ENCODE results near the gene EPB41L4A. TPM values are rescaled to one million over a fixed set of nuclear protein-coding genes. Genes with fewer than 3 reads are reported as not detected.
"Not testable (repeated sequence)": the region's sequence is repeated elsewhere in the genome, so short reads cannot be mapped to it uniquely, and the experiment has no call there.

Gene EPB41L4A
- polyA plus RNA-seq, 4 donors, result 0.67 to 11.5 (median 2.9) TPM

DNA sequence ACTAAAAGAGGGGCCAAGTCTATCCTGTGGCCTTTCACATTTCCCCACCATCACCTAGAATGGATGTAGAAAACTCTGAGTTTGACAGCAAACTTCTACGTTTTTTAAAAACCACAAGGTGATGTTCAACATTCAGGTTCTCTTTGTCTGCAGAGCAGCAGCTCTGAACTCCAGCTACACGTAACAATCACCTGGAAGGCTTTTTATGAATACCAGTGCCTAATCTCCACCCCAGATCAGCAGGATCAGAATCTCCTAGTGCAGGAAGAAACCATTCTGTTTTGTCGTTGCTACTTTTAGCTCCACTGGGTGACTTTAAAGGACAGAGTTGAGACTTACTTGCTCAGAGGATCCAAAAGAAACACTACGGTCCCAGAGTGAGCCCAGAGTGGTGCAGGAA is 44.3 kb downstream of the EPB41L4A start:
- 64 to 71% (median 69%) methylated on average over 4 of the region's 4 CpGs for WGBS, 3 donors
- no peaks in the 10 kb centered on the region for H3K9me3 ChIP-seq (ENCODE audit: control insufficient read depth in 2 of 2, insufficient read depth in 1 of 2, low read depth in 1 of 2, low read length in 1 of 2)
- no peak for FAIRE-seq
- H3K4me3 ChIP-seq (ENCODE audit: low read depth in 1 of 3, low read length in 3 of 3), result no peak overlapping the region
- H3K27ac ChIP-seq (ENCODE audit: low read depth in 1 of 3, low read length in 2 of 3), result no peak overlapping the region
- no peak for DNase-seq
- H3K27me3 ChIP-seq (ENCODE audit: control insufficient read depth in 3 of 3, insufficient read depth in 3 of 3, low read length in 3 of 3), result no peaks in the 10 kb centered on the region
- no peaks in the 10 kb centered on the region for H3K36me3 ChIP-seq (ENCODE audit: control insufficient read depth in 3 of 3, insufficient read depth in 2 of 3, low read depth in 1 of 3, low read length in 3 of 3)
- no peaks in the 10 kb centered on the region for H3K4me1 ChIP-seq (ENCODE audit: control insufficient read depth in 3 of 3, insufficient read depth in 2 of 3, low read depth in 1 of 3, low read length in 2 of 3)

DNA sequence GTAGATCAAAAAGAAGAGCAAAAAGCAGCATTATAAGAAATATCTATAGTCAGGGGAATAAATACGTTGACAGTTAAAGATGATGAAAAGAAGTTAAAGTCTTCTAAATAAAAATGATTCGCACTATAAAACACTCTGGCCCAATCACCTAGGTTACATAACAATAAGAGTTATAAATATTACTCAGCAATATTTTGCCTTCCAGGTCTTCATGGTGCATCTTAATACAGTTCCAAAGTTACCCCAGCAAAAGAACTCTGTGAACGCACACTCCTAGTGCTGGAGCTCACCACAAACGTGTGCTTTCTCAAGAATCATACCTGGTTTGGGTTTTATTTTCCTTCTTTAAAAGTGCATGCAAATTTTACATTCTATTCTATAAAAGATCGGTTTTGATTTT is 44.7 kb downstream of the EPB41L4A start:
- Histone ChIP-seq H3K36me3 (ENCODE audit: control insufficient read depth in 3 of 3, insufficient read depth in 2 of 3, low read depth in 1 of 3, low read length in 3 of 3) (no peaks in the 10 kb centered on the region), H3K9me3 (ENCODE audit: control insufficient read depth in 2 of 2, insufficient read depth in 1 of 2, low read depth in 1 of 2, low read length in 1 of 2) (no peaks in the 10 kb centered on the region), H3K4me1 (ENCODE audit: control insufficient read depth in 3 of 3, insufficient read depth in 2 of 3, low read depth in 1 of 3, low read length in 2 of 3) (no peaks in the 10 kb centered on the region), H3K27ac (ENCODE audit: low read depth in 1 of 3, low read length in 2 of 3) (no peak overlapping the region), H3K4me3 (ENCODE audit: low read depth in 1 of 3, low read length in 3 of 3) (no peak overlapping the region), H3K27me3 (ENCODE audit: control insufficient read depth in 3 of 3, insufficient read depth in 3 of 3, low read length in 3 of 3) (no peaks in the 10 kb centered on the region)
- WGBS, 3 donors, result 77 to 85% (median 78%) methylated on average over 5 of the region's 5 CpGs
- DNase-seq (no peak), FAIRE-seq (no peak)

DNA sequence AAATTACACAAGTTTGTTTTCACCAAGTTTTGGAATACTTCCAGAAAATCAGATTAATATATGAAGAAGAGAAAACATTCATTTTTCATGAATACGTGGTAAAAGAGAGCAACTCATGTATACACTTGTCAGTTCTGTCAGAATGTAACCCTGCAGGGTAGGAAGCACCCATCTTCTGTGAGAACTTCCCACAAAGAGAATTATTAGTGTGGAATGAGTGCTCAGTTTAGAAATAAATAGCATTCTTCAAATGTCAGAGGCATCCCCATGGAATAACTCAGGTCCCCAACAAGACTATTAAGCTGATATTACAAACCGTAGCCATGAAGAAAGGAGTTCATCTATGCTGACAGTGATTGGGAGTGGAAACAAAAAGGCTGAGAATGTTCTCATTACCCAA is 45.2 kb downstream of the EPB41L4A start:
- WGBS, 3 donors, result 70 to 86% (median 84%) methylated on average over 2 of the region's 2 CpGs
- no peak for FAIRE-seq

DNA sequence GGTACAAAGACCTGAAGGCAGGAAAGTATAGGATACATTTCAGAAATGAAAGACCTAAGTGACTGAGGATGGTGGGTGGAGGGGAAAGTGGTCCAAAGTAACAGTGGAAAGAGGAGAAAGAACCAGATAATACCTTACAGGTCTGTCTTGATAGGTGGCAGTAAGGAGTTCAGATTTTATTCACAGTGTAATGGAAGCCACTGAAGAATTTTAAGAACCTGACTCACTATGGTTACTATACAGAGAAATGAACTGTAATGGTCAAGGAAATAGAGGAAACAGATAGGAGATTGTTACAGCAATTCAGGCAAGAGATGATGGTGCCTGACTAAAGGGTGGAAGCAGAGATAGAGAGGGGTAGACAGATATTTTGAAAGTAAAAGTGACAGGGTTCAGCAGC is 46.5 kb downstream of the EPB41L4A start:
- Histone ChIP-seq H3K27me3 (ENCODE audit: control insufficient read depth in 3 of 3, insufficient read depth in 3 of 3, low read length in 3 of 3) (no peaks in the 10 kb centered on the region), H3K27ac (ENCODE audit: low read depth in 1 of 3, low read length in 2 of 3) (no peak overlapping the region), H3K4me1 (ENCODE audit: control insufficient read depth in 3 of 3, insufficient read depth in 2 of 3, low read depth in 1 of 3, low read length in 2 of 3) (no peaks in the 10 kb centered on the region), H3K4me3 (ENCODE audit: low read depth in 1 of 3, low read length in 3 of 3) (no peak overlapping the region), H3K9me3 (ENCODE audit: control insufficient read depth in 2 of 2, insufficient read depth in 1 of 2, low read depth in 1 of 2, low read length in 1 of 2) (no peaks in the 10 kb centered on the region), H3K36me3 (ENCODE audit: control insufficient read depth in 3 of 3, insufficient read depth in 2 of 3, low read depth in 1 of 3, low read length in 3 of 3) (no peaks in the 10 kb centered on the region)
- FAIRE-seq (no peak), DNase-seq (no peak)

More for the DNA sequence above, 45.2 kb downstream of the EPB41L4A start:
- Histone ChIP-seq H3K27me3 (ENCODE audit: control insufficient read depth in 3 of 3, insufficient read depth in 3 of 3, low read length in 3 of 3) (no peaks in the 10 kb centered on the region), H3K4me1 (ENCODE audit: control insufficient read depth in 3 of 3, insufficient read depth in 2 of 3, low read depth in 1 of 3, low read length in 2 of 3) (no peaks in the 10 kb centered on the region), H3K27ac (ENCODE audit: low read depth in 1 of 3, low read length in 2 of 3) (no peak overlapping the region), H3K9me3 (ENCODE audit: control insufficient read depth in 2 of 2, insufficient read depth in 1 of 2, low read depth in 1 of 2, low read length in 1 of 2) (no peaks in the 10 kb centered on the region), H3K4me3 (ENCODE audit: low read depth in 1 of 3, low read length in 3 of 3) (no peak overlapping the region), H3K36me3 (ENCODE audit: control insufficient read depth in 3 of 3, insufficient read depth in 2 of 3, low read depth in 1 of 3, low read length in 3 of 3) (no peaks in the 10 kb centered on the region)
- DNase-seq, result no peak

DNA sequence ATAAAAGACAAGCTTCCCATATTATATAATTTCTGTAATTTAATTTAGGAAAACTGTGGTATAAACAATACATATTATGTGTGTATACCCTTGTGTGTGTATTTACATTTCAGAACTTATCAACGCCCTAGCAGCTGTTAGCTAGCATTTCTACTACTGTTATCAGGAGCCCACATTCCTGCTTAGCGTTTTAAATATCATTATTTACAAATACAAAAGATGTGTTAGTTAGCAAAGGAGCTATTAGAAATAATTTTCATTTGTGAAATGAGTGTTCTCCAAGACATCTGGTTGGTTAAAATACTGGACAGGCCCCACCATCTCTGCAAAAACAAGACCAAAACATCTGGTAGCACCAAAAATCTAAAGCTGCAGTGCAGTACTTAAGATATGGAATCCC is 48.0 kb downstream of the EPB41L4A start:
- H3K9me3 ChIP-seq (ENCODE audit: control insufficient read depth in 2 of 2, insufficient read depth in 1 of 2, low read depth in 1 of 2, low read length in 1 of 2), result no peaks in the 10 kb centered on the region
- no peaks in the 10 kb centered on the region for H3K36me3 ChIP-seq (ENCODE audit: control insufficient read depth in 3 of 3, insufficient read depth in 2 of 3, low read depth in 1 of 3, low read length in 3 of 3)
- DNase-seq (no peak), FAIRE-seq (no peak)
- no peak overlapping the region for H3K27ac ChIP-seq (ENCODE audit: low read depth in 1 of 3, low read length in 2 of 3)
- no peak overlapping the region for H3K4me3 ChIP-seq (ENCODE audit: low read depth in 1 of 3, low read length in 3 of 3)
- no peaks in the 10 kb centered on the region for H3K4me1 ChIP-seq (ENCODE audit: control insufficient read depth in 3 of 3, insufficient read depth in 2 of 3, low read depth in 1 of 3, low read length in 2 of 3)
- H3K27me3 ChIP-seq (ENCODE audit: control insufficient read depth in 3 of 3, insufficient read depth in 3 of 3, low read length in 3 of 3), result no peaks in the 10 kb centered on the region
- WGBS, 3 donors, result 33 to 59% (median 46%) methylated on average over 2 of the region's 2 CpGs

DNA sequence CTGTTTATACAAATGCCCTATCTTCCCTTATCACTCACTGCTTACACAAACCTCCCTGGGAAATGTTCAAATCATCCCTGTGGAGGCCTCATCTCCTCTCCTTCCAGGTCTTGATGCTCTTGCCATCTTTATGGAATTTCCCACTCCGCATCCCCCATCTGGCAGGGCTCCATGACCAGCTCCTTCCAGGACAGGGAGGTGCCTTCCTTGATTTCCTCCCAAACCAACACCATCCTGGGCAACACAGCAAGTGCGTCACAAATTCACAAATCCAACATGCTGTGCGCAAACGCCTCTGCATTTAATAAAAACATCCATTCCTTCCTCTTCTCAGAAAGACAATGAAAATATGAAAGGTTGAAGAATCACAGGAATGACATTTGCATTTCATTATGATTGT is 51.7 kb downstream of the EPB41L4A start:
- H3K36me3 ChIP-seq (ENCODE audit: control insufficient read depth in 3 of 3, insufficient read depth in 2 of 3, low read depth in 1 of 3, low read length in 3 of 3), result no peaks in the 10 kb centered on the region
- H3K27ac ChIP-seq (ENCODE audit: low read depth in 1 of 3, low read length in 2 of 3), result no peak overlapping the region
- no peaks in the 10 kb centered on the region for H3K9me3 ChIP-seq (ENCODE audit: control insufficient read depth in 2 of 2, insufficient read depth in 1 of 2, low read depth in 1 of 2, low read length in 1 of 2)
- 81 to 97% (median 92%) methylated on average over 4 of the region's 4 CpGs for WGBS, 3 donors
- no peaks in the 10 kb centered on the region for H3K27me3 ChIP-seq (ENCODE audit: control insufficient read depth in 3 of 3, insufficient read depth in 3 of 3, low read length in 3 of 3)
- DNase-seq (no peak), FAIRE-seq (no peak)
- H3K4me3 ChIP-seq (ENCODE audit: low read depth in 1 of 3, low read length in 3 of 3), result no peak overlapping the region
- H3K4me1 ChIP-seq (ENCODE audit: control insufficient read depth in 3 of 3, insufficient read depth in 2 of 3, low read depth in 1 of 3, low read length in 2 of 3), result no peaks in the 10 kb centered on the region

DNA sequence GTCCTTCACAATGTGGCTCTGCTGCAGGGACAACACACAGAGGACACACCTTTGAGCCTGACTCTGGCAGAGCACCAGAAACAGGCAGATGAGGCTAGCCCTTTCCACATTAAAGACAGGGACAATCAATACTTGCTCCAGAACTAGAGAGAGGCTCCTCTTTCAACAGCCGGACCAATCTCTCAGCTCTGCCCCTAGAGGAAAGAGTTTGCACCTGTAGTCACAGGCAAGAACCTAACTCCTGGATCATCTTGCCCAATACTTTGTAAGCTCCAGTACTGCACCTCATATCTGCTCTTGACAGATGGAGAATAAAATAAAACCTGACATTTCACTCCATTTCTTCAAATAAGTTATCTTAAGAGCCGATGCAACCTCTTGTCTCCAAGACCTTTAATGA is 52.1 kb downstream of the EPB41L4A start:
- no peak overlapping the region for H3K4me3 ChIP-seq (ENCODE audit: low read depth in 1 of 3, low read length in 3 of 3)
- FAIRE-seq, result no peak

DNA sequence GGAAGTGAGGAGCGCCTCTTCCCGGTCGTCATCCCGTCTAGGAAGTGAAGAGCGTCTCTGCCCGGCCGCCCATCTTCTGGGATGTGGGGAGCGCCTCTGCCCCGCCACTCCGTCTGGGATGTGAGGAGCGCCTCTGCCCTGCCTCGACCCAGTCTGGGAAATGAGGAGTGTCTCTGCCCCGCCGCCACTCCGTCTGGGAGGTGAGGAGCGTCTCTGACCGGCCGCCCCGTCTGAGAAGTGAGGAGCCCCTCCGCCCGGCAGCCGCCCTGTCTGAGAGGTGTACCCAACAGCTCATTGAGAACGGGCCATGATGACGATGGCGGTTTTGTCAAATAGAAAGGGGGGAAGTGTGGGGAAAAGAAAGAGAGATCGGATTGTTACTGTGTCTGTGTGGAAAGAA is 58.3 kb downstream of the EPB41L4A start:
- H3K4me1 ChIP-seq (ENCODE audit: control insufficient read depth in 3 of 3, insufficient read depth in 2 of 3, low read depth in 1 of 3, low read length in 2 of 3); FAIRE-seq; H3K27me3 ChIP-seq (ENCODE audit: control insufficient read depth in 3 of 3, insufficient read depth in 3 of 3, low read length in 3 of 3); DNase-seq; H3K9me3 ChIP-seq (ENCODE audit: control insufficient read depth in 2 of 2, insufficient read depth in 1 of 2, low read depth in 1 of 2, low read length in 1 of 2); H3K36me3 ChIP-seq (ENCODE audit: control insufficient read depth in 3 of 3, insufficient read depth in 2 of 3, low read depth in 1 of 3, low read length in 3 of 3); H3K4me3 ChIP-seq (ENCODE audit: low read depth in 1 of 3, low read length in 3 of 3); H3K27ac ChIP-seq (ENCODE audit: low read depth in 1 of 3, low read length in 2 of 3): not testable (repeated sequence)
- WGBS, 3 donors, result 79 to 95% (median 86%) methylated on average over 25 to 26 of the region's 26 CpGs

More for the DNA sequence above, 52.1 kb downstream of the EPB41L4A start:
- H3K27me3 ChIP-seq (ENCODE audit: control insufficient read depth in 3 of 3, insufficient read depth in 3 of 3, low read length in 3 of 3), result no peaks in the 10 kb centered on the region
- H3K36me3 ChIP-seq (ENCODE audit: control insufficient read depth in 3 of 3, insufficient read depth in 2 of 3, low read depth in 1 of 3, low read length in 3 of 3), result no peaks in the 10 kb centered on the region
- H3K27ac ChIP-seq (ENCODE audit: low read depth in 1 of 3, low read length in 2 of 3), result no peak overlapping the region
- 42 to 47% (median 45%) methylated on average over 2 of the region's 2 CpGs for WGBS, 3 donors
- H3K4me1 ChIP-seq (ENCODE audit: control insufficient read depth in 3 of 3, insufficient read depth in 2 of 3, low read depth in 1 of 3, low read length in 2 of 3), result no peaks in the 10 kb centered on the region
- peak in 1 of 2 donors; percentile 1 for DNase-seq
- no peaks in the 10 kb centered on the region for H3K9me3 ChIP-seq (ENCODE audit: control insufficient read depth in 2 of 2, insufficient read depth in 1 of 2, low read depth in 1 of 2, low read length in 1 of 2)

DNA sequence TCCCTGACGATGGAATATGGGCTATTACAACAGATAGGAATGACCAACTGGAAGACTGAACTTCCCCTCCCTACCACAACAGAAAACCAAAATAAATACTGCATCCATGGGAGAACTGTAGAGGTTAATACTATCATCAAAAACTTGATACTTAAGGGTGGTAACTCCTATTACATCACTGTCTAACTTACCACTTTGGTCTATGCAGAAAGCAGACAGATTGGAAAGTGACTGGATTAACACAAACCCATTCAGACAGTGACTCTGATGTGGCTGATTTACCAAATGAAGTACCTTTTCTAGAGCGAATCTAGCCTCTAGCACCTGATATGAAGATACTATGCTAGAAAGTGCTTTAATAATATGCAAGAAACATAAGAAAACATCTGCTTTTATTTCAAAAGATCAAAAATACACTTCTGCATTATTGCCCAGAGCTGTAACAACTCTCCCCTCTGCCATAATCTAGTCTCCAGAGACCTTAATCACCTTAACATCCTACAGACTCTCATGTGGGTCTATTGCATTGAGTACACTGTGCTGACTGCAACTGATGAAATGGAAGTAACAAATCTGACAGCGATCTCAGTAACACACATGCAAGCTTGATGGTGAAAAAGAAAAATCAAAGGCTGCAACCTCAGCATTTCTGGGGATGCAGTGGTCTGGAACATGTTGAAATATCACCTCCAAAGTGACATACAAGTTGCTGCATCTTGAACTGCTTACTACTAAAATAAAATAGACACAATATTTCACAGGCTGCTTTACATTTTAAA is 62.7 kb downstream of the EPB41L4A start:
- Histone ChIP-seq H3K36me3 (ENCODE audit: control insufficient read depth in 3 of 3, insufficient read depth in 2 of 3, low read depth in 1 of 3, low read length in 3 of 3) (no peaks in the 10 kb centered on the region), H3K27me3 (ENCODE audit: control insufficient read depth in 3 of 3, insufficient read depth in 3 of 3, low read length in 3 of 3) (no peaks in the 10 kb centered on the region), H3K4me3 (ENCODE audit: low read depth in 1 of 3, low read length in 3 of 3) (no peak overlapping the region), H3K4me1 (ENCODE audit: control insufficient read depth in 3 of 3, insufficient read depth in 2 of 3, low read depth in 1 of 3, low read length in 2 of 3) (no peaks in the 10 kb centered on the region), H3K27ac (ENCODE audit: low read depth in 1 of 3, low read length in 2 of 3) (no peak overlapping the region), H3K9me3 (ENCODE audit: control insufficient read depth in 2 of 2, insufficient read depth in 1 of 2, low read depth in 1 of 2, low read length in 1 of 2) (no peaks in the 10 kb centered on the region)
- FAIRE-seq (no peak), DNase-seq (no peak)
- WGBS, 3 donors, result 86 to 93% (median 88%) methylated on average over 3 of the region's 3 CpGs
